HEK293 (cell line): Measurements from ENCODE around the gene SOAT2.

ENCODE experiments used
- REST ChIP-seq: fragments of 450-650 bp; formaldehyde crosslinking; IDR thresholded peaks from 2 replicates; pipeline ENCODE4 v1.5.1; 2016; ENCODE audit warnings: missing biosample characterization, missing genetic modification characterization
- TF ChIP-seq, protein P1 (sequence below): fragments of 450-650 bp; formaldehyde crosslinking; IDR thresholded peaks from 2 replicates; pipeline ENCODE4 v1.5.1; 2017; ENCODE audit warnings: missing biosample characterization, missing genetic modification characterization

DNA sequence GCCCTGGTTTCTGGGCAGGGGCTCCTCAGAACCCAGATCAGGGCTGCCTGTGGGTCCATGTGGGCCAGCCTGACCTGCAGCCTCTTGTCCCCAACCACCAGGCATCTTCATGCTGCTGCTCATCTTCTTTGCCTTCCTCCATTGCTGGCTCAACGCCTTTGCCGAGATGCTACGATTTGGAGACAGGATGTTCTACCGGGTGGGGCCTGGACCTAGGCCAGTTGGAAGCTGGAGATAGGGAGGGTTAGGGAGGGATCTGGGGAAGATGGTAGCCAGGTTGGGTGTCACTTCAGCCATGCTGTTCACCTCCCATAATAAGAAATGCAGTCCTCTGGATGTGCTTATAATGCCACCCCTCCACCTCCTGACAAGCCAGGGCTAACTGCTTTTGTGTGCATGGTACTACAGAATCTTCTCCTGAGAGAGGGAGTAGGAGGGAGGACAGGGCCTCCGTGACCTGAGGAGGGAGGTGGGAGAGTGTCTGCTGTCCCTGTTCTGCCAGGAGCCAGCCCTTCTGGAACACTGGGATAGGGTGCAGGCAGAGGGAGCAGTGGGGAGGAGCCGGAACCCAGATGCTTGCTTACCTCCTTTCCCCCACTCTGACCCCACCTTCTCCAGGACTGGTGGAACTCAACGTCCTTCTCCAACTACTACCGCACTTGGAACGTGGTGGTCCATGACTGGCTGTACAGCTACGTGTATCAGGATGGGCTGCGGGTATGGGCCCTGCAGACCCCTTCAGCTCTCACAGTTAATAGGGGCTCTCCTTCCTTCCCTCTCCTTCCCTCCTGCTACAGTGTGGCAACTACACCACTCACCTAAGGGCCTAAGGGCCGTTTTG lies 17.6 kb downstream of the SOAT2 start:
- TF ChIP-seq REST (tag by site-specific recombination): no peak
- TF ChIP-seq, protein P1, sequence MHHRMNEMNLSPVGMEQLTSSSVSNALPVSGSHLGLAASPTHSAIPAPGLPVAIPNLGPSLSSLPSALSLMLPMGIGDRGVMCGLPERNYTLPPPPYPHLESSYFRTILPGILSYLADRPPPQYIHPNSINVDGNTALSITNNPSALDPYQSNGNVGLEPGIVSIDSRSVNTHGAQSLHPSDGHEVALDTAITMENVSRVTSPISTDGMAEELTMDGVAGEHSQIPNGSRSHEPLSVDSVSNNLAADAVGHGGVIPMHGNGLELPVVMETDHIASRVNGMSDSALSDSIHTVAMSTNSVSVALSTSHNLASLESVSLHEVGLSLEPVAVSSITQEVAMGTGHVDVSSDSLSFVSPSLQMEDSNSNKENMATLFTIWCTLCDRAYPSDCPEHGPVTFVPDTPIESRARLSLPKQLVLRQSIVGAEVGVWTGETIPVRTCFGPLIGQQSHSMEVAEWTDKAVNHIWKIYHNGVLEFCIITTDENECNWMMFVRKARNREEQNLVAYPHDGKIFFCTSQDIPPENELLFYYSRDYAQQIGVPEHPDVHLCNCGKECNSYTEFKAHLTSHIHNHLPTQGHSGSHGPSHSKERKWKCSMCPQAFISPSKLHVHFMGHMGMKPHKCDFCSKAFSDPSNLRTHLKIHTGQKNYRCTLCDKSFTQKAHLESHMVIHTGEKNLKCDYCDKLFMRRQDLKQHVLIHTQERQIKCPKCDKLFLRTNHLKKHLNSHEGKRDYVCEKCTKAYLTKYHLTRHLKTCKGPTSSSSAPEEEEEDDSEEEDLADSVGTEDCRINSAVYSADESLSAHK: no peak
